Measurements from ENCODE around the gene SLC12A3. TPM values are rescaled to one million over a fixed set of nuclear protein-coding genes. Genes with fewer than 3 reads are reported as not detected.

Gene SLC12A3
- total and polyA plus RNA-seq, 2 of the 8 experiments (the other 6 are each of a cell fraction or from before 2014, with no cell fraction given): not detected

GRCh38 chr16:56888806-56889205 is 23.8 kb downstream of the SLC12A3 start (continued):
- TF ChIP-seq CHD7 (IDR thresholded peaks at IDR 0.05; ENCODE audit: insufficient replicate concordance, low read length): no peak
- no peak for TF ChIP-seq RXRA (IDR thresholded peaks at IDR 0.05; ENCODE audit: insufficient read depth, low read depth, low read length)
- no peak for TF ChIP-seq CTBP2 (IDR thresholded peaks at IDR 0.05; ENCODE audit: borderline replicate concordance, insufficient read depth, insufficient read length, low read length)
- TF ChIP-seq TBP (IDR thresholded peaks at IDR 0.05; ENCODE audit: low read depth, low read length): no peak
- TF ChIP-seq CBX5 (IDR thresholded peaks at IDR 0.05; ENCODE audit: low read depth, low read length): no peak
- TF ChIP-seq JUND (IDR thresholded peaks at IDR 0.05; ENCODE audit: low read length): no peak
- TF ChIP-seq EZH2 (IDR thresholded peaks at IDR 0.05; ENCODE audit: low read depth, low read length, severe bottlenecking): no peak
- no peak for TF ChIP-seq BRCA1 (IDR thresholded peaks at IDR 0.05; ENCODE audit: low read depth, low read length)
- TF ChIP-seq POU5F1 (IDR thresholded peaks at IDR 0.05; ENCODE audit: low read depth, low read length): no peak
- no peak for TF ChIP-seq JUN (IDR thresholded peaks at IDR 0.05; ENCODE audit: low read depth, low read length)

Measured in H1 (cell line).